HG03565 (cell line): ENCODE measurements around the gene KCNJ4.

Source experiments
- ATAC-seq: cut with Tn5 transposase; IDR thresholded peaks from one replicate; pipeline ENCODE4 v1.9.1; 2021; ENCODE audit warnings: mild to moderate bottlenecking, moderate library complexity; ENCODE audit not compliant: unreplicated experiment

The KCNJ4 gene

GRCh38 chr22:38432264-38432663, 22.7 kb downstream of the KCNJ4 start:
- ATAC-seq = no peak

- no peak for ATAC-seq
Observed at GRCh38 chr22:38431266-38432010, 23.6 kb downstream of the KCNJ4 start.

GRCh38 chr22:38429499-38430068, 25.4 kb downstream of the KCNJ4 start:
- ATAC-seq = no peak

- no peak for ATAC-seq
Observed at GRCh38 chr22:38428714-38429113, 26.3 kb downstream of the KCNJ4 start.

- no peak for ATAC-seq
Observed at GRCh38 chr22:38427940-38428339, 27.1 kb downstream of the KCNJ4 start.

- ATAC-seq = no peak
Observed at GRCh38 chr22:38427465-38427864, 27.5 kb downstream of the KCNJ4 start.

GRCh38 chr22:38426628-38427027, 28.4 kb downstream of the KCNJ4 start:
- no peak for ATAC-seq

GRCh38 chr22:38424525-38425080, 30.4 kb downstream of the KCNJ4 start:
- no peak for ATAC-seq

- no peak for ATAC-seq
Observed at GRCh38 chr22:38423512-38424503, 31.2 kb downstream of the KCNJ4 start.

GRCh38 chr22:38422611-38423511, 32.1 kb downstream of the KCNJ4 start:
- ATAC-seq = no peak

- no peak for ATAC-seq
Observed at GRCh38 chr22:38420734-38421133, 34.3 kb downstream of the KCNJ4 start.

GRCh38 chr22:38419858-38420160, 35.2 kb downstream of the KCNJ4 start:
- ATAC-seq = no peak

- no peak for ATAC-seq
Observed at GRCh38 chr22:38419121-38419857, 35.7 kb downstream of the KCNJ4 start.

- no peak for ATAC-seq
Observed at GRCh38 chr22:38418589-38418988, 36.4 kb downstream of the KCNJ4 start.

- no peak for ATAC-seq
Observed at GRCh38 chr22:38417252-38418060, 37.5 kb downstream of the KCNJ4 start.

GRCh38 chr22:38416621-38417251, 38.3 kb downstream of the KCNJ4 start:
- ATAC-seq = no peak

- ATAC-seq = no peak
Observed at GRCh38 chr22:38415561-38416321, 39.3 kb downstream of the KCNJ4 start.

GRCh38 chr22:38415046-38415445, 40.0 kb downstream of the KCNJ4 start:
- no peak for ATAC-seq
